GM19099 (cell line): Measurements from ENCODE around the gene EPN2.

Source experiments
- POLR2A ChIP-seq: IDR thresholded peaks from 3 replicates; pipeline ENCODE4 v1.6.1; 2011; ENCODE audit warnings: low read depth; ENCODE audit not compliant: insufficient read length; ENCODE audit errors: extremely low read depth

Gene EPN2

GRCh38 chr17:19371259-19372010, 134.3 kb downstream of the EPN2 start:
- TF ChIP-seq POLR2A = no peak

- no peak for TF ChIP-seq POLR2A
These were observed 134.8 kb downstream of the EPN2 start for GRCh38 chr17:19372011-19372370.

GRCh38 chr17:19372439-19372838, 135.3 kb downstream of the EPN2 start:
- TF ChIP-seq POLR2A = no peak

- TF ChIP-seq POLR2A = no peak
These were observed 135.8 kb downstream of the EPN2 start for GRCh38 chr17:19372866-19373504.

GRCh38 chr17:19374136-19374535, 137.0 kb downstream of the EPN2 start:
- no peak for TF ChIP-seq POLR2A

GRCh38 chr17:19375732-19376131, 138.6 kb downstream of the EPN2 start:
- TF ChIP-seq POLR2A = no peak

- no peak for TF ChIP-seq POLR2A
These were observed 139.6 kb downstream of the EPN2 start for GRCh38 chr17:19376811-19377210.

GRCh38 chr17:19377602-19378415, 140.6 kb downstream of the EPN2 start:
- peak; percentile 85 for TF ChIP-seq POLR2A

- TF ChIP-seq POLR2A = no peak
These were observed 141.5 kb downstream of the EPN2 start, which contains the start of gene MAPK7 for GRCh38 chr17:19378416-19379360. Gene MAPK7 (plus strand): TSS chr17:19378498. CDS start chr17:19378901, 403 bp downstream.

- no peak for TF ChIP-seq POLR2A
These were observed 142.3 kb downstream of the EPN2 start for GRCh38 chr17:19379361-19380065.

GRCh38 chr17:19380481-19381301, 143.5 kb downstream of the EPN2 start:
- no peak for TF ChIP-seq POLR2A

- TF ChIP-seq POLR2A = no peak
These were observed 144.2 kb downstream of the EPN2 start for GRCh38 chr17:19381361-19381740.
